ENCODE measurements around the gene HRAS.

- TF ChIP-seq EZH2 (IDR thresholded peaks at IDR 0.05; ENCODE audit: insufficient read depth, poor library complexity, severe bottlenecking) (no peak), EZH2phosphoT487 (IDR thresholded peaks at IDR 0.05; ENCODE audit: insufficient read depth, low read depth) (no peak)
These were observed 20.2 kb downstream of the HRAS start for GRCh38 chr11:515131-515530.

All from GM23248 (cell line).